ENCODE results near the gene CDK10.

DNA sequence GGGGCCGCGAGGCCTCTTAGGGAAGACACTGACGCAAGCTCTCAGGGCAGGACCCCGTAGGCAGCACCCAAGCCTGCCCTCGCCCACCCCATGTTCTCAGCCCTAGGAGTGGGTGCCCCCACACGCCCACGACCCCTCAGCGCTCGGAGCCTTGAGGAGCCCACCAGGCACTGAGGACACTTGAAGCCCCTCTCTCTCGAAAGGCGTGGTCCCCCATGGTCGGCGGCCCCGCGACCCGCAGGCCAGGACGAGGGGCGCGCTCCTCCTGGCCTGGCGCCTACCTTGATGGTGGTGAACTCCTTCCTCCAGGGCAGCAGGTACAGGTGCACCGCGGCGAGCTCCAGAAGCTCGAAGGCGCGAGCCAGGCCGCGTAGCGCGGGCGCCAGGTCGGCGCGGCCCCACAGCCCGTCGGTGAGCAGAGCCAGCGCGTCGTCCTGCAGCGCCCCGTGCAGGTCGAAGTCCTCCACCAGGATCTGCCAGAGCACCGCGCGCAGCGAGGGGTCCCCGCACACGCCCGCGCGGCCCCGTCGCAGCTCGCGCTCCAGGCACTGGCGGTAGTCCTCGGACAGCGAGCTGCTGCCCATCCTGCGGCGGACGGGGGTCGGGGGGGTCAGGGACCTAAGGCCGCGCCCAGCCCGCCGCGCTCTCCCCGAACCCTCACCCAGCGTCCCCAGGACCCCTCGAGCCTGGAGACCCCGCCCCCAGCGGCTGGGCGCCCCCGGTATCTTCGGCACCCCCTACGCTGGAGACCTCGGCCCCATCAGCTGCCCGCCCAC, 14.3 kb downstream of the CDK10 start:
- TF ChIP-seq, protein P1, sequence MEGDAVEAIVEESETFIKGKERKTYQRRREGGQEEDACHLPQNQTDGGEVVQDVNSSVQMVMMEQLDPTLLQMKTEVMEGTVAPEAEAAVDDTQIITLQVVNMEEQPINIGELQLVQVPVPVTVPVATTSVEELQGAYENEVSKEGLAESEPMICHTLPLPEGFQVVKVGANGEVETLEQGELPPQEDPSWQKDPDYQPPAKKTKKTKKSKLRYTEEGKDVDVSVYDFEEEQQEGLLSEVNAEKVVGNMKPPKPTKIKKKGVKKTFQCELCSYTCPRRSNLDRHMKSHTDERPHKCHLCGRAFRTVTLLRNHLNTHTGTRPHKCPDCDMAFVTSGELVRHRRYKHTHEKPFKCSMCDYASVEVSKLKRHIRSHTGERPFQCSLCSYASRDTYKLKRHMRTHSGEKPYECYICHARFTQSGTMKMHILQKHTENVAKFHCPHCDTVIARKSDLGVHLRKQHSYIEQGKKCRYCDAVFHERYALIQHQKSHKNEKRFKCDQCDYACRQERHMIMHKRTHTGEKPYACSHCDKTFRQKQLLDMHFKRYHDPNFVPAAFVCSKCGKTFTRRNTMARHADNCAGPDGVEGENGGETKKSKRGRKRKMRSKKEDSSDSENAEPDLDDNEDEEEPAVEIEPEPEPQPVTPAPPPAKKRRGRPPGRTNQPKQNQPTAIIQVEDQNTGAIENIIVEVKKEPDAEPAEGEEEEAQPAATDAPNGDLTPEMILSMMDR (conservative IDR thresholded peaks at IDR 0.05): no peak; the same call in 1 of the 2 replicates
- TF ChIP-seq EZH2 (IDR thresholded peaks at IDR 0.05; ENCODE audit: low read depth): no peak

All from PC-9 (cell line).